ENCODE results near the gene RHOT1.
"Not testable (repeated sequence)": the region's sequence is repeated elsewhere in the genome, so short reads cannot be mapped to it uniquely, and the experiment has no call there.

RHOT1 gene

GRCh38 chr17:32141679-32142037 is 644 bp upstream of the RHOT1 start:
- Histone ChIP-seq H3K36me3 (ENCODE audit: control insufficient read depth, insufficient read depth, low read length) (no peaks in the 10 kb centered on the region), H3K27ac (ENCODE audit: low read depth, low read length, severe bottlenecking) (peak overlapping the region; percentile 54), H3K4me1 (ENCODE audit: control insufficient read depth, insufficient read depth, low read length, poor library complexity, severe bottlenecking) (peaks cover 5% of the 10 kb centered on the region), H3K9me3 (ENCODE audit: control insufficient read depth, low read length) (no peaks in the 10 kb centered on the region), H3K4me3 (ENCODE audit: extremely low read depth, insufficient read depth, low read length, poor library complexity, severe bottlenecking) (peak overlapping the region; percentile 97)
- WGBS, 2 experiments (ENCODE audit: insufficient coverage in 2 of 2) = 28% methylated on average over 2 of the region's 12 CpGs; no CpG with 5 or more reads in 1 of the 2 experiments

GRCh38 chr17:32142857-32143526 is 690 bp downstream of the RHOT1 start:
- 0 to 2% methylated on average over 11 to 17 of the region's 23 CpGs for WGBS, 2 experiments (ENCODE audit: insufficient coverage in 2 of 2)
- H3K4me1 ChIP-seq (ENCODE audit: control insufficient read depth, insufficient read depth, low read length, poor library complexity, severe bottlenecking) = peaks cover 5% of the 10 kb centered on the region
- no peaks in the 10 kb centered on the region for H3K9me3 ChIP-seq (ENCODE audit: control insufficient read depth, low read length)
- H3K36me3 ChIP-seq (ENCODE audit: control insufficient read depth, insufficient read depth, low read length) = no peaks in the 10 kb centered on the region
- peak overlapping the region; percentile 97 for H3K4me3 ChIP-seq (ENCODE audit: extremely low read depth, insufficient read depth, low read length, poor library complexity, severe bottlenecking)
- peak overlapping the region; percentile 73 for H3K27ac ChIP-seq (ENCODE audit: low read depth, low read length, severe bottlenecking)

DNA sequence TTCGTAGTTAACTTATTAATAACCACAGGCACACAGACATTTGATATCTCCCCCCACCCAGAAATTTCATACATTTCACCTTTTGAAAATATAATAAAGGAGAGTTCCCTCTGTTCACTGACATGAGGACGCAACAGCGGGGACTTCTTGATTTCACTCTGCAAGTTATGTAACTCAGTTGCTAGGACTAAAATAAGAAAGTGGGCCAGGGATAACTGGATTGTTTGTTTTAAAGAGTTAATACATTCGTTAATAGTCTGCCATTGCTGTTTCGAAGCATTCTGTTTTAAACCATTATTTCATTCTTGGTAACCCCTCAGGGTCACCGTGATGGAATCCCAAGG is 1.2 kb downstream of the RHOT1 start:
- H3K9me3 ChIP-seq (ENCODE audit: control insufficient read depth, low read length) = no peaks in the 10 kb centered on the region
- H3K36me3 ChIP-seq (ENCODE audit: control insufficient read depth, insufficient read depth, low read length) = no peaks in the 10 kb centered on the region
- peak overlapping the region; percentile 97 for H3K4me3 ChIP-seq (ENCODE audit: extremely low read depth, insufficient read depth, low read length, poor library complexity, severe bottlenecking)
- H3K27ac ChIP-seq (ENCODE audit: low read depth, low read length, severe bottlenecking) = no peak overlapping the region
- WGBS, 2 experiments (ENCODE audit: insufficient coverage in 2 of 2) = 67 to 74% methylated on average over 4 to 5 of the region's 6 CpGs
- peaks cover 5% of the 10 kb centered on the region for H3K4me1 ChIP-seq (ENCODE audit: control insufficient read depth, insufficient read depth, low read length, poor library complexity, severe bottlenecking)

- H3K4me1 ChIP-seq (ENCODE audit: control insufficient read depth, insufficient read depth, low read length, poor library complexity, severe bottlenecking); H3K36me3 ChIP-seq (ENCODE audit: control insufficient read depth, insufficient read depth, low read length); H3K9me3 ChIP-seq (ENCODE audit: control insufficient read depth, low read length); H3K4me3 ChIP-seq (ENCODE audit: extremely low read depth, insufficient read depth, low read length, poor library complexity, severe bottlenecking); H3K27ac ChIP-seq (ENCODE audit: low read depth, low read length, severe bottlenecking): not testable (repeated sequence)
- WGBS, 2 experiments (ENCODE audit: insufficient coverage in 2 of 2) = 83% methylated on average over 1 of the region's 2 CpGs; no CpG with 5 or more reads in 1 of the 2 experiments
Observed at GRCh38 chr17:32144442-32144841, 2.1 kb downstream of the RHOT1 start.

DNA sequence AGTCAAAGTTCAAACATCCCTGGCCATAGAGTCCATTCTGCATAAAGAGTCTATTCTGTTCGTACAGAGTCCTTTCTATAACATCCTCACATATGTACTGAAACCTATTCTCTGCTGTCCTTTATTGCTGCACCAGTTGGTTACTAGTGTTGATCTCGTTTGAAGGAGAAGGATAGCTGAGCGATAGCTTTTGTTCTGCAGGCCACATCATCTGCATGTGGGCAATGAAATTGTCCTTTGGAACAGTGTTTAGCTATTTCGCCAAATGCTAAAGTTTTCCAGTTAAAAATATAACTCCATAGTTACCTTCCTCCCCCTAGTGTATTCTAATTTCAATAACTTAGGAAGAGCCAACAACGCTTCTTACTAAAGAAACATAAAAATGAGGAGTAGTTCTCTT is 6.0 kb downstream of the RHOT1 start:
- Histone ChIP-seq H3K4me1 (ENCODE audit: control insufficient read depth, insufficient read depth, low read length, poor library complexity, severe bottlenecking) (peaks cover 4% of the 10 kb centered on the region), H3K27ac (ENCODE audit: low read depth, low read length, severe bottlenecking) (no peak overlapping the region), H3K4me3 (ENCODE audit: extremely low read depth, insufficient read depth, low read length, poor library complexity, severe bottlenecking) (no peak overlapping the region), H3K36me3 (ENCODE audit: control insufficient read depth, insufficient read depth, low read length) (peaks cover 9% of the 10 kb centered on the region), H3K9me3 (ENCODE audit: control insufficient read depth, low read length) (no peaks in the 10 kb centered on the region)
- 92 to 93% methylated on average over 2 to 4 of the region's 5 CpGs for WGBS, 2 experiments (ENCODE audit: insufficient coverage in 2 of 2)

DNA sequence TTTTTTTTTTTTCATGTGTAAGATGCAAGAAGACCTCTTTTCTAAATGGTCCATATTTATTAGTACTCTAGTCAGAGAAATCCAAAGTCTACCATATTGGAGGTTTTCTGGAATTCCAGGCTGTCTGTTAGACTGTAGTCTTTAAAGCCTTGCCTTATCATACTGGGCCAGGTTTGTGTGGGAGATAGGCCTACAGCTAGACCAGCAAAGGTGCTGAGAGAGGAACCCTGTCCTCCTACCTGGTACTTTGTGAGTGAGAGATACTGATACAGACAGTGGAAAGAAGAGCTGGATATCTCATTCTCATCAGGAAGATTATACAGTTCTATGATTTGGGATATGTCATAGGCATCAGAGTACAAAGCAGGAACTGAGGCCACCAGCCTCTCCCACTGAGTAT is 8.1 kb downstream of the RHOT1 start:
- no peaks in the 10 kb centered on the region for H3K9me3 ChIP-seq (ENCODE audit: control insufficient read depth, low read length)
- H3K36me3 ChIP-seq (ENCODE audit: control insufficient read depth, insufficient read depth, low read length) = peaks cover 22% of the 10 kb centered on the region
- H3K27ac ChIP-seq (ENCODE audit: low read depth, low read length, severe bottlenecking) = no peak overlapping the region
- no peak overlapping the region for H3K4me3 ChIP-seq (ENCODE audit: extremely low read depth, insufficient read depth, low read length, poor library complexity, severe bottlenecking)
- no peaks in the 10 kb centered on the region for H3K4me1 ChIP-seq (ENCODE audit: control insufficient read depth, insufficient read depth, low read length, poor library complexity, severe bottlenecking)

DNA sequence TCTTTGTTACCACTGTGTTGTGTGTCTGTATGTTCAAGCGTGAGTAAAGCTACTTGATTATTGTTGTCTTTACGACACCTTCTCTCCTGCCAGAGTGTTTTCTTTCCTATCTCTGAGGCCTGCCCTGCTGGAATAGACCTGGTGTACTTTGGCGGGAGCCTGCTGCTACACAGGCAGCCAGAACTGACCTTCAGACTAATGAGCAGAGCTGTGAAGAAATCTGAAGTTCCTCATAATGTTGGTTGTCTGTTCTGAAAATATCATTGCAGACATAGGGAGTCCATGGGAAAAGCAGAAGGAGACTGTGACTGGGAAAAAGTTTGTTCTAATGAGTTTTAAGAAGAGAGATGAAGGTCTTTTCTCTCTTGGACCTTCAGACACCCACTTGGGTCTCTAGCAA is 9.8 kb downstream of the RHOT1 start:
- no peaks in the 10 kb centered on the region for H3K9me3 ChIP-seq (ENCODE audit: control insufficient read depth, low read length)
- WGBS, 2 experiments (ENCODE audit: insufficient coverage in 2 of 2) = 100% methylated on average over 1 of the region's 3 CpGs; no CpG with 5 or more reads in 1 of the 2 experiments
- peak overlapping the region; percentile 3 for H3K27ac ChIP-seq (ENCODE audit: low read depth, low read length, severe bottlenecking)
- H3K4me1 ChIP-seq (ENCODE audit: control insufficient read depth, insufficient read depth, low read length, poor library complexity, severe bottlenecking) = no peaks in the 10 kb centered on the region
- peaks cover 24% of the 10 kb centered on the region for H3K36me3 ChIP-seq (ENCODE audit: control insufficient read depth, insufficient read depth, low read length)
- H3K4me3 ChIP-seq (ENCODE audit: extremely low read depth, insufficient read depth, low read length, poor library complexity, severe bottlenecking) = no peak overlapping the region

DNA sequence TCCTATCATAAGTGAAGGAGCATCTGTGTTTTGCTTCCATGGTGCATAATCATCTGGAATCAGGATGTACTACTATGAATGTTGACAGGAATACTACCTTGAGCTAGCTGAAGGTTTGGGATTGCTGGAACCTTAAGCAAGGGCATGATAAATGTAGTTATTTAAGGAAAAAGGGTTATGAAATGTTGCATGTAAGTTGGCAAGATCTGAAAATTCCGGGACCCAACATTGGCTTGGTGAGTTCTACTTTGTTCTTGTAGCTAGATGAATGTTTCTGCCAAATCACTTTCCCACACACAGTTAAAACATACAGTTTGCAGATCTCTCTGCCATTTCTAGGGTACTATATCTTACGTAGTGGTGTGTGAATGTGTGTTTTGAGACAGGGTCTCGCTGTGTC is 13.6 kb downstream of the RHOT1 start:
- Histone ChIP-seq H3K4me3 (ENCODE audit: extremely low read depth, insufficient read depth, low read length, poor library complexity, severe bottlenecking) (no peak overlapping the region), H3K4me1 (ENCODE audit: control insufficient read depth, insufficient read depth, low read length, poor library complexity, severe bottlenecking) (no peaks in the 10 kb centered on the region), H3K36me3 (ENCODE audit: control insufficient read depth, insufficient read depth, low read length) (peaks cover 48% of the 10 kb centered on the region), H3K9me3 (ENCODE audit: control insufficient read depth, low read length) (peaks cover 3% of the 10 kb centered on the region), H3K27ac (ENCODE audit: low read depth, low read length, severe bottlenecking) (no peak overlapping the region)
- 100% methylated on average over 1 of the region's 3 CpGs; no CpG with 5 or more reads in 1 of the 2 experiments for WGBS, 2 experiments (ENCODE audit: insufficient coverage in 2 of 2)

GRCh38 chr17:32156656-32157055 is 14.4 kb downstream of the RHOT1 start:
- H3K4me3 ChIP-seq (ENCODE audit: extremely low read depth, insufficient read depth, low read length, poor library complexity, severe bottlenecking) = no peak overlapping the region
- 100% methylated on average over 1 of the region's 1 CpG; no CpG with 5 or more reads in 1 of the 2 experiments for WGBS, 2 experiments (ENCODE audit: insufficient coverage in 2 of 2)
- H3K27ac ChIP-seq (ENCODE audit: low read depth, low read length, severe bottlenecking) = no peak overlapping the region
- peaks cover 3% of the 10 kb centered on the region for H3K9me3 ChIP-seq (ENCODE audit: control insufficient read depth, low read length)
- H3K4me1 ChIP-seq (ENCODE audit: control insufficient read depth, insufficient read depth, low read length, poor library complexity, severe bottlenecking) = no peaks in the 10 kb centered on the region
- peaks cover 56% of the 10 kb centered on the region for H3K36me3 ChIP-seq (ENCODE audit: control insufficient read depth, insufficient read depth, low read length)

GRCh38 chr17:32157225-32157624 is 14.9 kb downstream of the RHOT1 start:
- Histone ChIP-seq H3K36me3 (ENCODE audit: control insufficient read depth, insufficient read depth, low read length) (peaks cover 57% of the 10 kb centered on the region), H3K9me3 (ENCODE audit: control insufficient read depth, low read length) (peaks cover 3% of the 10 kb centered on the region), H3K27ac (ENCODE audit: low read depth, low read length, severe bottlenecking) (no peak overlapping the region), H3K4me1 (ENCODE audit: control insufficient read depth, insufficient read depth, low read length, poor library complexity, severe bottlenecking) (no peaks in the 10 kb centered on the region), H3K4me3 (ENCODE audit: extremely low read depth, insufficient read depth, low read length, poor library complexity, severe bottlenecking) (no peak overlapping the region)
- 90 to 98% methylated on average over 4 of the region's 4 CpGs for WGBS, 2 experiments (ENCODE audit: insufficient coverage in 2 of 2)

DNA sequence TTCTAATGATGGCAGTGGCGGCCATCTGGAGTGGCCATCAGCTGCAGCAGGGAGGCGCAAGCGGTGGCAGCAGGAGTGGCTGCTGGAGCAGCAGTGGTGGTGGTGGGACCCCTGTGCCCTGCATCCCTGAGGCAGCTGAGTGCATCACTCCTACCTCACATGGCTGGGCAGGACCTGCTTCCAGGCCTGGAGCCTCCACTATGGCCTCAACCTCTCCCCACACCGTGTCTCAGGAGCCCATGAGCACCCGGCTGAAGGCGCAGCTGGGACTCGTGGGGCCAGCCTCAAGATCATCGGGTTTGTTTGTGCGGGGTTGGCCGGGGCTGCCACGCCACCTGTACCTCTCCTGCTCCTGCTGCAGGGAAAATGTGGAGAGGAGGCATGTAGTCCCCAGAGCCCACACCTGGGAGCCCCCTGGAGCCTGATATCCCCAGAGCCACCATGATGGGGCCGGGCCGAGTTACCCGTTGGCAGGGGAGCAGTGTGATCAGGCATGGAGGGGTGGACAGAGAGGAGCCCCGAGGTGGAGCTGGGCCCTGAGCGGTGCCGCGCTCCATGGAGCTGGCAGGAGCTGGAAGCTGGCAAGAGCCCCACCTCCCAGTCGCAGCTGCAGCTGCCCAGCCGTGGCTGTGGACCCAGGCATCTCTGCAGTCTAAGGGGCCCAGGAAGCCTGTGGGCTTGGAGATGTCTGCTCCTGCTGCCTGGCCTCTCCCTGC is 16.7 kb downstream of the RHOT1 start:
- peaks cover 3% of the 10 kb centered on the region for H3K9me3 ChIP-seq (ENCODE audit: control insufficient read depth, low read length)
- H3K27ac ChIP-seq (ENCODE audit: low read depth, low read length, severe bottlenecking) = no peak overlapping the region
- peaks cover 41% of the 10 kb centered on the region for H3K36me3 ChIP-seq (ENCODE audit: control insufficient read depth, insufficient read depth, low read length)
- H3K4me1 ChIP-seq (ENCODE audit: control insufficient read depth, insufficient read depth, low read length, poor library complexity, severe bottlenecking) = no peaks in the 10 kb centered on the region
- H3K4me3 ChIP-seq (ENCODE audit: extremely low read depth, insufficient read depth, low read length, poor library complexity, severe bottlenecking) = no peak overlapping the region
- WGBS, 2 experiments (ENCODE audit: insufficient coverage in 2 of 2) = 96 to 100% methylated on average over 10 to 20 of the region's 20 CpGs

All from mesodermal cell (in vitro differentiated cells).